ENCODE data around the gene CD177. TPM values are rescaled to one million over a fixed set of nuclear protein-coding genes. Genes with fewer than 3 reads are reported as not detected.
"Not testable (repeated sequence)": the region's sequence is repeated elsewhere in the genome, so short reads cannot be mapped to it uniquely, and the experiment has no call there.

CD177 gene
- total RNA-seq, 1 experiment from 2014 or later = not detected

- POLR2A ChIA-PET; H3K9me2 ChIP-seq (ENCODE audit: insufficient read depth); H3K9me3 ChIP-seq (ENCODE audit: control insufficient read depth in 1 of 2, insufficient read depth in 1 of 2, low read depth in 1 of 2, low read length in 2 of 2); H3K27me3 ChIP-seq (ENCODE audit: insufficient read depth, low read length); BruUV-seq (replicated peaks); H3K4me2 ChIP-seq (ENCODE audit: low read length); H3K27ac ChIP-seq (ENCODE audit: low read depth, low read length); H4K20me1 ChIP-seq (ENCODE audit: insufficient read depth); H3K4me1 ChIP-seq (ENCODE audit: control insufficient read depth in 1 of 2, insufficient read depth in 2 of 2, low read length in 2 of 2); H3K36me3 ChIP-seq (ENCODE audit: control insufficient read depth in 1 of 2, insufficient read depth in 2 of 2, low read length in 2 of 2); RAD21 ChIA-PET (ENCODE audit: low non-redundant PET in 1 of 2, low total read pairs in 2 of 2, uncharacterized antibody in 2 of 2, unreplicated experiment in 2 of 2); H2AFZ ChIP-seq (ENCODE audit: low read depth, low read length, poor library complexity, severe bottlenecking); intact Hi-C loops (cut with micrococcal nuclease); CTCF ChIA-PET; H3K79me2 ChIP-seq (ENCODE audit: insufficient read depth, low read length); H3K9ac ChIP-seq (ENCODE audit: low read length); ATAC-seq; H3K4me3 ChIP-seq (replicated peaks in 1 of 2; ENCODE audit: low read depth in 1 of 2, low read length in 2 of 2); DNase-seq (ENCODE audit: low read depth, low spot score): not testable (repeated sequence)
These were observed 37.5 kb downstream of the CD177 start for GRCh38 chr19:43390903-43391551.

GRCh38 chr19:43391552-43391935 lies 38.1 kb downstream of the CD177 start:
- H4K20me1 ChIP-seq (ENCODE audit: insufficient read depth); H3K4me3 ChIP-seq (replicated peaks in 1 of 2; ENCODE audit: low read depth in 1 of 2, low read length in 2 of 2); CTCF ChIA-PET; H3K27ac ChIP-seq (ENCODE audit: low read depth, low read length); H3K9me3 ChIP-seq (ENCODE audit: control insufficient read depth in 1 of 2, insufficient read depth in 1 of 2, low read depth in 1 of 2, low read length in 2 of 2); intact Hi-C loops (cut with micrococcal nuclease); H3K4me2 ChIP-seq (ENCODE audit: low read length); H3K9ac ChIP-seq (ENCODE audit: low read length); H2AFZ ChIP-seq (ENCODE audit: low read depth, low read length, poor library complexity, severe bottlenecking); POLR2A ChIA-PET; BruUV-seq (replicated peaks); H3K27me3 ChIP-seq (ENCODE audit: insufficient read depth, low read length); H3K9me2 ChIP-seq (ENCODE audit: insufficient read depth); H3K36me3 ChIP-seq (ENCODE audit: control insufficient read depth in 1 of 2, insufficient read depth in 2 of 2, low read length in 2 of 2); RAD21 ChIA-PET (ENCODE audit: low non-redundant PET in 1 of 2, low total read pairs in 2 of 2, uncharacterized antibody in 2 of 2, unreplicated experiment in 2 of 2); DNase-seq (ENCODE audit: low read depth, low spot score); ATAC-seq; H3K4me1 ChIP-seq (ENCODE audit: control insufficient read depth in 1 of 2, insufficient read depth in 2 of 2, low read length in 2 of 2); H3K79me2 ChIP-seq (ENCODE audit: insufficient read depth, low read length): not testable (repeated sequence)

GRCh38 chr19:43393501-43393900 lies 40.0 kb downstream of the CD177 start:
- H3K27ac ChIP-seq (ENCODE audit: low read depth, low read length); RAD21 ChIA-PET (ENCODE audit: low non-redundant PET in 1 of 2, low total read pairs in 2 of 2, uncharacterized antibody in 2 of 2, unreplicated experiment in 2 of 2); H3K9me3 ChIP-seq (ENCODE audit: control insufficient read depth in 1 of 2, insufficient read depth in 1 of 2, low read depth in 1 of 2, low read length in 2 of 2); H4K20me1 ChIP-seq (ENCODE audit: insufficient read depth); H2AFZ ChIP-seq (ENCODE audit: low read depth, low read length, poor library complexity, severe bottlenecking); H3K36me3 ChIP-seq (ENCODE audit: control insufficient read depth in 1 of 2, insufficient read depth in 2 of 2, low read length in 2 of 2); CTCF ChIA-PET; H3K27me3 ChIP-seq (ENCODE audit: insufficient read depth, low read length); H3K9me2 ChIP-seq (ENCODE audit: insufficient read depth); H3K79me2 ChIP-seq (ENCODE audit: insufficient read depth, low read length); H3K4me3 ChIP-seq (replicated peaks in 1 of 2; ENCODE audit: low read depth in 1 of 2, low read length in 2 of 2); POLR2A ChIA-PET; ATAC-seq; BruUV-seq (replicated peaks); H3K4me2 ChIP-seq (ENCODE audit: low read length); intact Hi-C loops (cut with micrococcal nuclease); DNase-seq (ENCODE audit: low read depth, low spot score); H3K4me1 ChIP-seq (ENCODE audit: control insufficient read depth in 1 of 2, insufficient read depth in 2 of 2, low read length in 2 of 2); H3K9ac ChIP-seq (ENCODE audit: low read length): not testable (repeated sequence)
